K562 (cell line): ENCODE results near the gene DCLK2. TPM values are rescaled to one million over a fixed set of nuclear protein-coding genes. Genes with fewer than 3 reads are reported as not detected.
A peak's percentile ranks its signal among the peaks of the same experiment; 100 is the strongest.

Source experiments
- DEAF1 ChIP-seq: fragments of 450-650 bp; formaldehyde crosslinking; IDR thresholded peaks from 2 replicates; pipeline ENCODE4 v1.4.0; 2020; ENCODE audit warnings: mild to moderate bottlenecking, moderate library complexity
- ETV6 ChIP-seq, 3 experiments: fragments of 150-350 bp in 1 of 3; sonication (generic) in 1 of 3; formaldehyde crosslinking in 1 of 3; IDR thresholded peaks; 2 replicates each; pipeline versions ENCODE4 v1.6.1 to v1.8.0; 2014 to 2022; ENCODE audit warnings: borderline replicate concordance in 2 of 3, low read depth in 2 of 3, antibody characterized with exemption in 1 of 3, low read length in 1 of 3, mild to moderate bottlenecking in 1 of 3, missing genetic modification reagents in 1 of 3
- MAZ ChIP-seq, 2 experiments: fragments of 450-650 bp in 1 of 2; sonication (generic) in 1 of 2; formaldehyde crosslinking; IDR thresholded peaks in 1 of 2; conservative IDR thresholded peaks in 1 of 2; 2 replicates each; pipeline versions ENCODE4 v1.4.0 to v1.5.0; 2020; ENCODE audit warnings: mild to moderate bottlenecking in 1 of 2, missing genetic modification reagents in 1 of 2
- NR2C2 ChIP-seq, 2 experiments: fragments of 200-800 bp in 1 of 2; sonication (Bioruptor generic) in 1 of 2; sonication (generic) in 1 of 2; formaldehyde crosslinking in 1 of 2; IDR thresholded peaks; 2 replicates each; pipeline versions ENCODE4 v1.6.1 to v1.8.0; 2016 to 2022; ENCODE audit warnings: mild to moderate bottlenecking in 1 of 2, missing compliant biosample characterization in 1 of 2, missing genetic modification characterization in 1 of 2, missing genetic modification reagents in 1 of 2
- POLR2H ChIP-seq: IDR thresholded peaks from 2 replicates; pipeline ENCODE4 v1.6.1; 2016; ENCODE audit warnings: missing genetic modification characterization, low read depth, mild to moderate bottlenecking, control low read depth, missing compliant biosample characterization, moderate library complexity
- PRPF4 ChIP-seq: fragments of 200-400 bp; formaldehyde crosslinking; IDR thresholded peaks from one replicate; pipeline ENCODE4 v1.6.1; 2017; ENCODE audit warnings: low read length, low read depth, mild to moderate bottlenecking; ENCODE audit not compliant: insufficient read depth, poor library complexity, severe bottlenecking
- PTTG1 ChIP-seq: fragments of 450-650 bp; IDR thresholded peaks from 2 replicates; pipeline ENCODE4 v1.6.1; 2016; ENCODE audit warnings: low read depth, mild to moderate bottlenecking, missing genetic modification characterization, missing compliant biosample characterization
- STAG1 ChIP-seq: sonication (generic); formaldehyde crosslinking; IDR thresholded peaks from 2 replicates; pipeline ENCODE4 v1.5.0; 2020; ENCODE audit warnings: missing genetic modification reagents, borderline replicate concordance
- TOE1 ChIP-seq, 2 experiments: fragments of 450-650 bp in 1 of 2; sonication (generic) in 1 of 2; formaldehyde crosslinking in 1 of 2; IDR thresholded peaks; 2 replicates each; pipeline versions ENCODE4 v1.7.1 to v1.8.0; 2016 to 2022; ENCODE audit warnings: borderline replicate concordance in 2 of 2, mild to moderate bottlenecking in 2 of 2, antibody characterized with exemption in 1 of 2, inconsistent platforms in 1 of 2, low read depth in 1 of 2, missing genetic modification reagents in 1 of 2, moderate library complexity in 1 of 2
- ZNF316 ChIP-seq: fragments of 450-650 bp; IDR thresholded peaks from 2 replicates; pipeline ENCODE4 v1.6.1; 2016
- ZNF778 ChIP-seq: fragments of 450-650 bp; formaldehyde crosslinking; IDR thresholded peaks from 2 replicates; pipeline ENCODE4 v1.4.0; 2020; ENCODE audit warnings: mild to moderate bottlenecking, moderate library complexity
- polyA plus RNA-seq, 8 experiments: library from polyadenylated mRNA; depleted of rRNA in 4 of 8; stranded (reverse) in 5 of 8; unstranded in 3 of 8; fragments of >200 nt; fragmentation: Nextera tagmentation in 2 of 8; fragmentation: Illumina TruSeq in 1 of 8; extraction: Ambion mirVana in 2 of 8; extraction: Trizol in 1 of 8; gene quantifications; 2 replicates each; pipeline versions ENCODE4 v1.2.1 to v1.2.3, GENCODE V29; 2011 to 2014; ENCODE audit warnings: inconsistent platforms in 1 of 8, missing spikeins in 1 of 8
- total RNA-seq, 7 experiments: library from RNA; depleted of rRNA in 6 of 7; stranded (reverse); fragments of >200 nt in 6 of 7; fragmentation: Illumina TruSeq in 2 of 7; extraction: Trizol in 2 of 7; gene quantifications; 2 replicates each; pipeline versions ENCODE4 v1.2.1 to v1.2.3, GENCODE V29; 2011 to 2021; ENCODE audit warnings: low replicate concordance in 1 of 7
- TF ChIP-seq, protein P1 (sequence below), 3 experiments: IDR thresholded peaks in 2 of 3; conservative IDR thresholded peaks in 1 of 3; 2 replicates each; pipeline ENCODE4 v1.5.1; 2011 to 2012; ENCODE audit warnings: low read length in 3 of 3, mild to moderate bottlenecking in 3 of 3, control low read depth in 2 of 3, improper control_type of control experiment in 1 of 3, inconsistent platforms in 1 of 3, low read depth in 1 of 3, mixed read lengths in 1 of 3, moderate library complexity in 1 of 3; ENCODE audit not compliant: insufficient read depth in 2 of 3

Gene DCLK2
- total and polyA plus RNA-seq, 9 of the 15 experiments (the other 6 are each of a cell fraction or from before 2014, with no cell fraction given), result not detected

DNA sequence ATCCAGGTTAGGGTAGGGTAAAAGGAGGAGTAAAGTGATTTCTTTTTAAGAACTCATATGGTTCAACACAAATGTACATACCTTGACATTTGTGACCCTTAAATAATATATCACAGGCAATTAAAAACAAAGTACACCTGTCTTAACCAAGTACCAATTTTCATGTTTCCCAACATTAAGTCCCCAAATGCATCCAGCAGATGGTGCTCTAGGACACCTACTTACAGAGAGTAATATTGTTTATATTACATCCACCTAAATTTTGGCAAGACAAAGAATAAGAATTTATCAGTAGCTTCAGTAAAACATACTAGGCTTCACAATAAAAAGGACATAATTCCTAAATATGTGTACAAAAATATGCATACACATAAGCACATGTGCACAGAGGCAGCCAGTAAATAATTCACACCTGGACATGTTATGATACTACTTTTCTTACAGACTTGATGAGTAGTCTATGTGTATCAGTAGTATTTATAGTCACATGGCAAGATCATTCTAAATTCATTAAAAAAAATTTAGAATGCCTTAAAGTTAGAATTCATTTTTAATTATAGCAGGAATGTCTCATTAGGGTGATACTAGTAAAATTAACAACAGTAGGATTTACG is 219.7 kb downstream of the DCLK2 start (continued):
- TF ChIP-seq NR2C2 (CRISPR knock-in tag; IDR thresholded peaks at IDR 0.05), result no peak
- TF ChIP-seq NR2C2 (tag; IDR thresholded peaks at IDR 0.05), result no peak
- TF ChIP-seq ZNF778 (CRISPR knock-in tag), result no peak
- TF ChIP-seq PTTG1 (tag), result no peak
- TF ChIP-seq, protein P1, sequence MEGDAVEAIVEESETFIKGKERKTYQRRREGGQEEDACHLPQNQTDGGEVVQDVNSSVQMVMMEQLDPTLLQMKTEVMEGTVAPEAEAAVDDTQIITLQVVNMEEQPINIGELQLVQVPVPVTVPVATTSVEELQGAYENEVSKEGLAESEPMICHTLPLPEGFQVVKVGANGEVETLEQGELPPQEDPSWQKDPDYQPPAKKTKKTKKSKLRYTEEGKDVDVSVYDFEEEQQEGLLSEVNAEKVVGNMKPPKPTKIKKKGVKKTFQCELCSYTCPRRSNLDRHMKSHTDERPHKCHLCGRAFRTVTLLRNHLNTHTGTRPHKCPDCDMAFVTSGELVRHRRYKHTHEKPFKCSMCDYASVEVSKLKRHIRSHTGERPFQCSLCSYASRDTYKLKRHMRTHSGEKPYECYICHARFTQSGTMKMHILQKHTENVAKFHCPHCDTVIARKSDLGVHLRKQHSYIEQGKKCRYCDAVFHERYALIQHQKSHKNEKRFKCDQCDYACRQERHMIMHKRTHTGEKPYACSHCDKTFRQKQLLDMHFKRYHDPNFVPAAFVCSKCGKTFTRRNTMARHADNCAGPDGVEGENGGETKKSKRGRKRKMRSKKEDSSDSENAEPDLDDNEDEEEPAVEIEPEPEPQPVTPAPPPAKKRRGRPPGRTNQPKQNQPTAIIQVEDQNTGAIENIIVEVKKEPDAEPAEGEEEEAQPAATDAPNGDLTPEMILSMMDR (IDR thresholded peaks at IDR 0.05 in 2 of 3, conservative IDR thresholded peaks at IDR 0.05 in 1 of 3; ENCODE audit: insufficient read depth in 2 of 3, low read depth in 1 of 3, low read length in 3 of 3), result peak; percentile 32 to 79 (median 53); a peak in 5 of 6 replicates
- peak in 1 of 2 experiments; percentile 40; a peak in 1 of 4 replicates for TF ChIP-seq MAZ (CRISPR knock-in tag; conservative IDR thresholded peaks at IDR 0.05 in 1 of 2, IDR thresholded peaks at IDR 0.05 in 1 of 2)
- TF ChIP-seq PRPF4, result no peak
- no peak for TF ChIP-seq STAG1 (CRISPR knock-in tag)
- TF ChIP-seq POLR2H (tag), result no peak
- TF ChIP-seq ETV6 (IDR thresholded peaks at IDR 0.05; ENCODE audit: borderline replicate concordance in 1 of 2, low read depth in 2 of 2, low read length in 1 of 2), result no peak
- no peak for TF ChIP-seq ETV6 (CRISPR knock-in tag; IDR thresholded peaks at IDR 0.05; ENCODE audit: borderline replicate concordance)
- peak; percentile 73 for TF ChIP-seq DEAF1 (CRISPR knock-in tag)
- no peak for TF ChIP-seq ZNF316
- 0 out of 2 replicates have a peak, but pooled peaks have one; percentile 20 for TF ChIP-seq TOE1 (IDR thresholded peaks at IDR 0.05; ENCODE audit: borderline replicate concordance)
- TF ChIP-seq TOE1 (CRISPR knock-in tag; IDR thresholded peaks at IDR 0.05; ENCODE audit: borderline replicate concordance, low read depth), result no peak
